Mesothelial cell of epicardium (in vitro differentiated cells): ENCODE results near the gene ADARB2. TPM values are rescaled to one million over a fixed set of nuclear protein-coding genes. Genes with fewer than 3 reads are reported as not detected.

ENCODE experiments used
- DNase-seq, 2 experiments: peaks; one replicate each; pipeline ENCODE4 v3.0.0; 2021; ENCODE audit warnings: low spot score in 2 of 2; ENCODE audit not compliant: unreplicated experiment in 2 of 2
- H3K27ac Mint-ChIP-seq: 2 replicates; pipeline ENCODE4 v1.8.0; 2021; ENCODE audit warnings: mixed read lengths
- H3K27me3 Mint-ChIP-seq: 2 replicates; pipeline ENCODE4 v1.8.0; 2021; ENCODE audit warnings: low read depth, mixed read lengths
- H3K36me3 Mint-ChIP-seq: 2 replicates; pipeline ENCODE4 v1.8.0; 2021; ENCODE audit warnings: mixed read lengths
- H3K4me1 Mint-ChIP-seq: 2 replicates; pipeline ENCODE4 v1.8.0; 2021; ENCODE audit warnings: mixed read lengths
- H3K4me3 Mint-ChIP-seq: 2 replicates; pipeline ENCODE4 v1.8.0; 2021; ENCODE audit warnings: mild to moderate bottlenecking, moderate library complexity, mixed read lengths
- H3K9me3 Mint-ChIP-seq: 2 replicates; pipeline ENCODE4 v1.8.0; 2021; ENCODE audit warnings: mixed read lengths
- CTCF ChIP-seq: fragments of 200-600 bp; sonication (generic); IDR thresholded peaks from one replicate; pipeline ENCODE4 v1.5.0; 2021; ENCODE audit warnings: antibody characterized with exemption; ENCODE audit not compliant: unreplicated experiment
- total RNA-seq: library from RNA; stranded (reverse); gene quantifications from 3 replicates; pipeline ENCODE4 v1.2.1, GENCODE V29; 2021

ADARB2 gene
- total RNA-seq, 1 donor from 2014 or later: 0.38 TPM

DNA sequence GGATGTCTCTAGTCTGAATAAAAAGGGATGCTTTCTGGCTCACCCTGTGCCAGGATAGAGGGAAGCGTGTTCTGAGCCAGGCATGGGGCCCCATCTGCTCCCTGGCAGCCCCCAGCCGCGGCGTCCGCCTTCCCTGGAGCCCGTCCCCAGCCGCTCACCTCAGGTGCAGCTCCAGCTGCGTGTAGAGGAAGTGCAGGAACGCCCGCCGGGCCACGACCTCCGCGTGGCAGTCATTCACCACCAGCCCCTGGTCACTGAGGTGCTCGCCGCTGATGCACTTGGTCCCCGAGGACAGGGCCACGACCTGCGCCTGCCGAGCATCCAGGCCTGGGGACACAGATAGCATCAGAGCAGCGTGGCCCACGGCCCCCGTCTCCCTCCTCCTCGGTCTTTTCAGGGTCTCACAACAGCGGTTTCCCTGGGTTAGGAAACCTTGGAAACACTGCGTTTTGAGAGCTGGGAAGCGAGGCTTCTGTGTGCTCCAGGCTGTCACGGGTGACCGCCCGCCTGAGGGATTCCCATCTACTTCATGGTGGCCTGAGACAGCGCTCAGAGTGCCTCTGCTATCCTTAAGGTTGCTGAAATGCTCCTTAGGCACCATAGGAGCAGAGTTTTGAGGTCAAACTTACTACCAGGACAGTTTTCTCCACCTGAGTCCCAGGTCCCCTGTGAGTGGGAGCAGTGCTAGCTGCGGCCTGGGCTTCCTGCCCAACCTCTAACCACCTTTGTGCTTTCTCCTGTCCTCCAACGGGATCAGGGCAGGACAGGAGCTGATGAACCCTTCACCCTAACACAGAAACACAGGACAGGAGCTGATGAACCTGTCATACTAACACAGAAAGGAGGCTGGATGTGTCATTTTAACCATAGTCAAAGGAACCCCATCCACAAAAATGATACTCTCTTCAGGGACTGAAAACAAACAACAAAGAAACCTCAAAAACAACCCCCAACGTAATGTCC is 495.1 kb downstream of the ADARB2 start:
- Mint-ChIP-seq H3K9me3 (no peaks in the 10 kb centered on the region), H3K4me1 (peaks cover 2% of the 10 kb centered on the region), H3K36me3 (peaks cover 2% of the 10 kb centered on the region), H3K27ac (no peak overlapping the region), H3K27me3 (peaks cover 57% of the 10 kb centered on the region), H3K4me3 (no peak overlapping the region)
- DNase-seq: peak in 1 of 2 experiments; percentile 37
- TF ChIP-seq CTCF: no peak

- H3K4me3 Mint-ChIP-seq: no peak overlapping the region
- DNase-seq: peak in 1 of 2 experiments; percentile 31
- H3K4me1 Mint-ChIP-seq: peaks cover 2% of the 10 kb centered on the region
- no peak for TF ChIP-seq CTCF
- H3K9me3 Mint-ChIP-seq: no peaks in the 10 kb centered on the region
- no peak overlapping the region for H3K27ac Mint-ChIP-seq
- H3K27me3 Mint-ChIP-seq: peaks cover 50% of the 10 kb centered on the region
- peaks cover 2% of the 10 kb centered on the region for H3K36me3 Mint-ChIP-seq
Measured at GRCh38 chr10:1241322-1241890, 495.9 kb downstream of the ADARB2 start.

DNA sequence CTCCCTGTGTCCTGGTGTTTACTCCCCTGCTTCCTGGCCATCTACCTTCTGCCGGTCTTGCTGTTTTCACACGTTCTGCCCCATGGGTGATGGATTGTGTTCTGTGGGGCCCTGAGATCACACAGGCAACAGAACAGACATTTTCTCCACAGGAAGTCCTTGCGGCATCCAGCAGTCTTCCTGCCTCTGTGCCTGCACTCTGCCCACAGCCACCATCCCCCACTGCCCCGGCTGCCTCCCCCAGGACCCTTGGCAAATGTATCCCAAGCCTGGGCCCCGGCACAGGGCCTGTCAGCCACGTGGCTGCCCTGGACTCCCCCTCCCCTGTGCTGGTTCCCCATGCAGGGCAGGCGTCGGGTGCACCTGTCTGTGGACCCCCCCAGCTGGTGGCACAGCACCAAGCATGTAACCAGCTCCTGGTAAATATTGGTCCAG is 497.0 kb downstream of the ADARB2 start:
- no peaks in the 10 kb centered on the region for H3K9me3 Mint-ChIP-seq
- H3K4me3 Mint-ChIP-seq: peak overlapping the region; percentile 57
- TF ChIP-seq CTCF: no peak
- DNase-seq: peak in 1 of 2 experiments; percentile 34
- H3K4me1 Mint-ChIP-seq: peaks cover 2% of the 10 kb centered on the region
- peaks cover 50% of the 10 kb centered on the region for H3K27me3 Mint-ChIP-seq
- peak overlapping the region; percentile 80 for H3K27ac Mint-ChIP-seq
- H3K36me3 Mint-ChIP-seq: peaks cover 2% of the 10 kb centered on the region

- Mint-ChIP-seq H3K27me3 (peaks cover 25% of the 10 kb centered on the region), H3K36me3 (no peaks in the 10 kb centered on the region), H3K4me1 (no peaks in the 10 kb centered on the region), H3K4me3 (no peak overlapping the region), H3K27ac (no peak overlapping the region), H3K9me3 (no peaks in the 10 kb centered on the region)
- no peak for TF ChIP-seq CTCF
- no peak for DNase-seq
Measured at GRCh38 chr10:1233031-1233430, 504.3 kb downstream of the ADARB2 start.

- Mint-ChIP-seq H3K27ac (no peak overlapping the region), H3K27me3 (peaks cover 28% of the 10 kb centered on the region), H3K4me3 (no peak overlapping the region), H3K4me1 (peaks cover 2% of the 10 kb centered on the region), H3K9me3 (no peaks in the 10 kb centered on the region), H3K36me3 (no peaks in the 10 kb centered on the region)
- no peak for TF ChIP-seq CTCF
- DNase-seq: no peak
Measured at GRCh38 chr10:1232164-1232911, 505.0 kb downstream of the ADARB2 start.
